Activated CD8-positive, alpha-beta memory T cell treated with anti-CD3 and anti-CD28 coated beads, Interleukin-2, amount 50 U/mL, for 24 hours (primary cell): ENCODE measurements around the gene CDH15.
A peak's percentile ranks its signal among the peaks of the same experiment; 100 is the strongest.

Experiments
- DNase-seq: peaks from one replicate; pipeline ENCODE4 v3.0.0-alpha.2; 2020; ENCODE audit errors: extremely low read depth

The CDH15 gene

DNA sequence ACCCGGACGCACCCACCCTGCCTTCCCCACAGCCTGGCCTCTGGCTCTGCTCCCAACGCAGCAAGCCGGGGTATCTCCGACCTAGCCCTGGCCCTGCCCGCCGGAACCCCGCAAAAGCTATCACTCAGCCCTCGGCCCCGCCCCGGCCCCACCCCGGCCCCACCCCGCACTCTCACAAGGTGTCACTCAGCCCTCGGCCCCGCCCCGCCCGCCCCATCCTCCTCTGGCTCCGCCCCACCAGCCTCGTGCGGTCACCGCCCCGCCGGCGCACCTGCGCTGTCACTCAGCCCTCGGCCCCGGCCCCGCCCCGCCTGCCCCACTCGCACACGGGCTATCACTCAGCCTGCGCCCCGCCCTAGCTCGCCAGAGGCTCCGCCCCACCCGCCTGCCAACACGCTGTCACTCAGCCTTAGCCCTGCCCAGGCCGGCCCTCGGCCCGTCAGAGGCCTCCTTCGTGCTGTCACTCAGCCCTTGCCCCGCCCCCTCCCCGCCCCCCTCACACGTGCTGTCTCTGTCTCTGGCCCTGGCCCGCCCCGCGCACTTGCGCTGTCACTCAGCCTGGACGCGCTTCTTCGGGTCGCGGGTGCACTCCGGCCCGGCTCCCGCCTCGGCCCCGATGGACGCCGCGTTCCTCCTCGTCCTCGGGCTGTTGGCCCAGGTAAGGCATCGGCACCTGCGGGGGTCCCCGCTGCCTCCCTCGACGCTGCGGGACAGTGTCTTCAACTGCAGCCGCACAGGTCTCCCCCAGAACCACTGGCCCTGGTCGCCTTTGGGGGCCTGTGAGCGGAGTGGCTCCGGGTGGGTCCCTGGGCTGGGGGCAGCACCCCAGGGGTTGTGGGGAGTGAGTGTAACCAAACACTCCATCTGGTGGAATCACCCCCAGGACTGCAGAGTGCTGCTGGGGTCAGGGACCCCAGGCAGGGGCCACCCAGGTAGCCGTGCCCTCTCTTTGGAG is at the start of gene CDH15:
CDH15 (plus strand) TSS at position 533 of the 955 bp plus-strand sequence; CDS start at position 617, 84 bp downstream.
- peak; percentile 79 for DNase-seq

- DNase-seq = no peak
Measured at GRCh38 chr16:89122322-89122851, 49.2 kb upstream of the CDH15 start.

DNA sequence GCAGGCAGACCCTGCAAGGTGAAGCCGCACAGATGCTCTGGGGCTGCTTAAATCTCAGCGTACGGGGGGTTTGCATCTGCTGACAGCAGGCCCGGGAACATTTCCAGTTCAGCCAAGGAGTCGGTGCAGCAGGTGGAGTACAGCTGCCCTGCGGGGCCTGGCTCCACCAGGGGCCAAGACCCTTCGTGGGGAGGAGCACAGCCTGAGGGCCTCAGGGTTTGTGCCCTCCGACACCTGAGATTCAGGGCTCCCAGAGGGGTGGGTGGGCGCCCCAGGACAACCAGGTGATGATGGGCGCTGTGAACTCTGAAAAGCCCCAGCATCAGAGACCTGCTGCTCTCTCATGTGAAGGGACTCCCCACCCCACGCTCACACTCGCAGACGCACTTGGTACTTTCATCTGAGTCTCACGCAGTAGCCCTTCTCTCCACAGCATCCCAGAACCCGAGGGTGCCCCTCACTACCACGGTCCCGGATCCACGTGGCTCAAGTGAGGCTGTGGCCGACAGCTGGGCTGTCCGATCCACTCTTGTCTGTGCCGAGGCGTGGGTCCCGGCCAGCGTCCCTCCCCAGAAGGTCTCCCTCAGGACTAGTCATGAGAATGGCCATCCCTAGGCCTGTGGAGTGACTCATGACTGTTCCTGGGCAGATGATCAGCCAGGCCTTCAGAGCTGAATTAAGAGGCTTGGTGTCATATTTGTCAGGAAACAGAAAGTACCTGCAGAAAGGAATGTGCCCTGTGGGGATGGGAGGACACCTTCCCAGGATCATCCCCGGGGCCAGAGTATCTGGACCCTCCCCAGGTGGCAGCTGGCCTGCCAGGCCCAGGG is 48.3 kb upstream of the CDH15 start:
- no peak for DNase-seq

DNA sequence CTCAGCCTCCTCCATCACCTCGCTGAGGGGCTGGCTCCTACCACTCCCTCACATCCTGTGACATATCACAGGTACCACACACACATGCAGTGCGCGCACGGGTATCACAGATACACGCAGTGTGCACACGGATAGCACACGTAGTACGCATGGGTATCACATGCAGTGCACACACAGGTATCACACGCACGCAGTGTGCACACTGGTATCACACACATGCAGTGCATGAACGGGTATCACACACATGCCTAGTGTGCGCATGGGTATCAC is 47.8 kb upstream of the CDH15 start:
- no peak for DNase-seq

DNA sequence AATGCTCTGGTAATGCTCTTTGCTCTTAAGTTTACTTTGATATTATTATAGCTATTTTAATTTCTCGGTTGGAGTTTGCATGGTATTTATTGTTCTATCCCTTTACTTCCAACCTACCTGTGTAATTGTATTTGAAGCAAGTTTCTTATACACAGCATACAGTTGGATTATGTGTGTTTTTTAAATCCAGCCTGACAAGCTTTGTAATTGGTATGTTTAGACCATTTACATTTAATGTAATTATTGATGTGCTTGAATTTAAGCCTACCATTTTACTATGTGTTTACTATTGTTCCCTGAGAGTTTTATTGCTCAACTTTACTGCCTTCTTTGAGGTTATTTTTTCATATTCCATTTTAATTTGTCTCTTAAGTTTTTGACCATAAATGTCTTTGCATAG is 42.2 kb upstream of the CDH15 start:
- DNase-seq = no peak

GRCh38 chr16:89130448-89130847 is 41.1 kb upstream of the CDH15 start:
- DNase-seq = no peak

GRCh38 chr16:89131783-89132182 is 39.8 kb upstream of the CDH15 start:
- DNase-seq = no peak

- DNase-seq = no peak
Measured at GRCh38 chr16:89132194-89133005, 39.1 kb upstream of the CDH15 start.

DNA sequence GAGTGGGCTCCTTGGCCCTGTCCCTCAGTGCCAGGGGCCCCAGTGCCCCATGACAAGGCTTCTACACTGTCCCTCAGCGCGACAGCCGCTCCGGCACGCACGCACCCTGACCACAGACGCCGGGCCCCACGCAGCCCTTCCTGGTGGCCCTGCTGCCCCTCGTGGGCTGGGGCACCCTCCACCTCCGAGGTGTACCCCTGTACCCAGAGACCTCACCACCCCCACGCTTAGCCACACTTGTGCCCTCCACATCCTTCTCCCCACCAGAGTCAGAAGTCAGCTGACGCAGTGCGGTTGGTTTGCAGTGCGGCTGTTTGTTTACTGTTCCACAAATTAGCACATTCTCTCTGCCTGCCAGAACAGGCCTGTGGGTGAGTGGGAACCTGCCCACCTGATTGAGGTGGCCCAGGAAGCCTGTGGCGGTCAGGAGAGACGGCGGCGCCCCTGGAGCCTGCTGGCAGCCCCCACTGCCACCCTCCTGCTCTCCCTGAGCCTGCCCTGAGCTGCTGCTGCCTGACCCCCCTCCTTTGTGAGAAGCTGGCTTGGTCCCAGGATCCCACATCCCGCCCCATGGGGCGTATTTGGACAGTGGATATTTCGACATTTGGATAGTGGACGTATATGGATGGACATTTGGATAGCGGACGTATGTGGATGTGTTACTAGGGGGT is 38.0 kb upstream of the CDH15 start:
- no peak for DNase-seq

GRCh38 chr16:89134269-89134668 is 37.3 kb upstream of the CDH15 start:
- no peak for DNase-seq

DNA sequence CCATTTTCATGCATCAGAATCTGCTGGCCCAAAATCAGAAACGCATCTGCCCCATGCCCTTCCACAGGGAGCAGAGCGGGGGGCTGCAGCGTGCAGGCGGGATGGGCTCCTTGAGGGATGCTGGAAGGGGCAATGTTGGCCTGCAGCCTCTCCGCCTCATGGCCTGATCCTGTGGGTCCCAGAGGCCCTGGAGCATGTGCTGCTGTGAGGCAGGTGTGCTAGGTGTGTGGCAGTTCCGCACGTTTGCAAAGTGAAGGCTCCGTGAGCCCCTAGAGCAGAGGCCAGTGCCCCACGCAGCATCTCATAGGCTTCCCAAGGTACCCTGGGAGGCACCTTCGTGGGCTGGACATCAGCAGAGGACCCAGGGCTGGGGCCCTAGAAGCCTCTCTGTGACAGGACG is 36.4 kb upstream of the CDH15 start:
- DNase-seq = no peak

DNA sequence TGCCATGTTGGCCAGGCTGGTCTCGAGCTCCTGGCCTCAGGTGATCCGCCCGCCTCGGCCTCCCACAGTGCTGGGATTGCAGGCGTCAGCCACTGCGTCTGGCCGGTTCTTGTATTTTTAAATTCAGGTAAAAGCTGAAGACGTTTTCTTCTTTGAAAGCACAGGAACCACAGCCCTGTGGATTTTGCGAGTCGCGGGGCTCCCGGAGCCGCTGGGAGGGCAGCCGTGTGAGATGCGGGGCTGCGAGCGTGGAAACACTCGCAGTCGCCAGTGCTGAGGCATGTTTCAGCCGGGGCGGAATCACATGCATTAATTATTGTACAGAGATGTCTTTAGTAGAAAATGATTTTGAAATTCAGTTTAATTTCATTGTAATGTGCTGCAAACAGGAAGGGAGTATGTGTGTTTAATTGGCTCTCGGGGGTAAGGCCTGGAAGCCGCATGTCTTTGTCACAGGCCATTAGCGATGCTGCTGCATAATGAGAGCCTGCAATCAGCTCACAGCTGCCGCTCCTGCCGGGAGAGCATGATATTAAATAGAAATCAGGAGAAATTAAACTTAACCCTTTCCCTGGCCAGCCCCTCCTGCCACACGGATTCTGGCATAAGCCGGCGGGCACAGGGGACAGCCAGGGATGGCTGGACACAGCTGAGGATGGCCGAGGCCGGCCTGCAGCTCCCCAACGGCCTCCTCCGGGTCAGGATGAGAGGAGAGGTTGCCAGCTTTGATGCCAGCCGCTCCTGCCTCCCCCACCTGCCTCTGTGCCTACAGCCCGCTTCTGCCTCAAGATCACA is 35.4 kb upstream of the CDH15 start:
- no peak for DNase-seq

- DNase-seq = no peak
Measured at GRCh38 chr16:89136931-89137330, 34.6 kb upstream of the CDH15 start.

GRCh38 chr16:89137666-89138512 is 33.7 kb upstream of the CDH15 start:
- no peak for DNase-seq

DNA sequence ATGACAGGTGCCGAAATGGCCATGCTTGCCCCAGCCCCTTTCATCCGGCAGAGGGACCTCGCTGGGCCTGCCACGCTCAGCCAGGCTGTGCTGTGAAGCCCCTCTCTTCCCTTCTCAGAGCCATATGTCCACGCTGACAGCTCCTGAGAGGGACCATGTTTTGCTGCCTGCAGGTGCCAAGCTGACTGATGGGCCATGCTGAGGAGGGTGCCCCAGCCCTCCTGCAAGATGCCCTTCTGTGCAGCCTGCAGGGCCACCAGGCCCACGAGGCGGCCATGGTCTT is 33.1 kb upstream of the CDH15 start:
- no peak for DNase-seq

DNA sequence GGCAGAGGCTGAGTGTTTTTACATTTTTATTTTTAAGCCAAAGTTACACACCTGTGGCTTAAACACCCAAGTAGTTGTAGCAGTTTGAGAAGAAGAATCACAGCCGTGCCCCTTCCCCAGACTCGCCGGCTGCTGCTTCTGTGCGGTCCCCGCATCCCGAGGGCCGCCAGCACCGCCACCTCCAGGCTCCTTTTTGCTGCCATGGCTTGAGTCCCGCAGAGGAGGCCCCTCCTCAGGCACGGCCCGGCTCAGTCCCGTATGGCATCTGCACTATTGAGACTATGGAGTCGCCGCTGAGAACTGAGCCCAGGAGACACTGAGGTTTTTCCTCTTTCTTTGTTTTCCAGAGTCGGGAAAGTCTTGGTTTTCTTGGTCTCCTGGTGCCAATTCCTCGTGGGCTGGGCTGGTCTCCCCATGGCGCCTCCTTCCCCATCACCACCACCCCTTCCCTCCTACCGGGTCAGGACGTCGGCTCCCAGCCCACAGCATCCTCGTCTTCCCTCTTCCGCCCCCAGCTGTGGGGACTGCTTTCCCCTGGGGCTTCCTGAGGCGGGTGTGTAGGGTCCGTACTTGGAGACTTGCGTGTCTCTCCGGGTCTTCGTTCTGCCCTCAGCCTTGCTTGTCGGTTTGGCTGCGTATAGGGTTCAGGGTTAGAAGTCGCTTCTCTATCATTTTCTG is 32.6 kb upstream of the CDH15 start:
- DNase-seq = no peak

- DNase-seq = no peak
Measured at GRCh38 chr16:89139907-89140361, 31.6 kb upstream of the CDH15 start.

GRCh38 chr16:89140401-89140800 is 31.1 kb upstream of the CDH15 start:
- no peak for DNase-seq
